PC-9 (cell line): ENCODE data around the gene DOCK1. TPM values are rescaled to one million over a fixed set of nuclear protein-coding genes. Genes with fewer than 3 reads are reported as not detected.

Experiments used
- BruUV-seq: library from RNA; stranded (reverse); fragments of 400-500 nt; replicated peaks from 2 replicates; lab custom pipeline; 2021; lab: Mats Ljungman, UMichigan
- CTCF ChIA-PET: fragments of 300-600 bp; sonication (Branson Sonifier 250); formaldehyde crosslinking; loops from one replicate; lab custom pipeline; 2022; ENCODE audit warnings: antibody characterized with exemption; lab: Charles Lee
- POLR2A ChIA-PET: fragments of 300-600 bp; sonication (Branson Sonifier 250); formaldehyde crosslinking; loops from one replicate; lab custom pipeline; 2022; ENCODE audit warnings: antibody characterized with exemption; ENCODE audit not compliant: unreplicated experiment; lab: Charles Lee
- DNase-seq, 2 experiments: peaks; one replicate each; pipeline versions ENCODE4 v3.0.0 to v3.0.0-alpha.2; 2015 to 2022; ENCODE audit warnings: mixed read lengths in 1 of 2
- H2AFZ ChIP-seq: fragments of 200-600 bp; sonication (generic); 2 replicates; pipeline ENCODE4 v1.8.1; 2017; ENCODE audit warnings: antibody characterized with exemption
- H3F3A ChIP-seq: fragments of 200-600 bp; sonication (generic); 2 replicates; pipeline ENCODE4 v1.8.1; 2017; ENCODE audit warnings: antibody characterized with exemption, mild to moderate bottlenecking, low read depth; ENCODE audit not compliant: insufficient read depth
- H3K27ac ChIP-seq: fragments of 200-600 bp; sonication (generic); 2 replicates; pipeline ENCODE4 v1.6.1; 2016; ENCODE audit warnings: mixed run types
- H3K27me3 ChIP-seq: fragments of 200-600 bp; sonication (generic); 2 replicates; pipeline ENCODE4 v1.6.1; 2016; ENCODE audit warnings: low read depth, mixed run types; ENCODE audit not compliant: insufficient read depth
- H3K36me3 ChIP-seq: fragments of 200-600 bp; sonication (generic); 2 replicates; pipeline ENCODE4 v1.6.1; 2016; ENCODE audit warnings: low read depth, mixed run types
- H3K4me1 ChIP-seq: fragments of 200-600 bp; sonication (generic); replicated peaks from 2 replicates; pipeline ENCODE4 v1.6.1; 2016; ENCODE audit warnings: mixed run types; ENCODE audit not compliant: insufficient read depth
- H3K4me2 ChIP-seq: fragments of 200-600 bp; sonication (generic); 2 replicates; pipeline ENCODE4 v1.6.1; 2017; ENCODE audit warnings: mixed run types
- H3K4me3 ChIP-seq: fragments of 200-600 bp; sonication (generic); 2 replicates; pipeline ENCODE4 v1.6.1; 2016; ENCODE audit warnings: mixed run types
- H3K79me2 ChIP-seq: fragments of 200-600 bp; sonication (generic); 2 replicates; pipeline ENCODE4 v1.6.1; 2017; ENCODE audit warnings: low read depth, mixed run types
- H3K9me2 ChIP-seq: fragments of 200-600 bp; sonication (generic); 2 replicates; pipeline ENCODE4 v1.8.1; 2017; ENCODE audit warnings: mild to moderate bottlenecking; ENCODE audit not compliant: insufficient read depth
- H3K9me3 ChIP-seq: fragments of 200-600 bp; sonication (generic); 2 replicates; pipeline ENCODE4 v1.8.1; 2016; ENCODE audit warnings: low read depth; ENCODE audit not compliant: insufficient read depth
- H4K20me1 ChIP-seq: fragments of 200-600 bp; sonication (generic); 2 replicates; pipeline ENCODE4 v1.8.1; 2017; ENCODE audit not compliant: insufficient read depth
- CTCF ChIP-seq: fragments of 200-600 bp; sonication (generic); conservative IDR thresholded peaks from 2 replicates; pipeline ENCODE4 v1.6.1; 2017; ENCODE audit warnings: mixed run types, antibody characterized with exemption, mild to moderate bottlenecking, moderate library complexity
- EZH2 ChIP-seq: fragments of 200-600 bp; sonication (generic); IDR thresholded peaks from 2 replicates; pipeline ENCODE4 v1.8.0; 2017; ENCODE audit warnings: antibody characterized with exemption, low read depth
- intact Hi-C: fragments of 100-400 bp; cut with micrococcal nuclease; formaldehyde crosslinking; loops from one replicate; pipeline ENCODE4 v1.10.0; 2022; ENCODE audit not compliant: unreplicated experiment
- total RNA-seq: library from RNA; stranded (reverse); gene quantifications from 2 replicates; pipeline ENCODE4 v1.2.3, GENCODE V29; 2021

DOCK1 gene
- total RNA-seq, 1 experiment from 2014 or later: 24.8 TPM

- POLR2A ChIA-PET: interaction anchor here (0.6 kb wide), 1 partner anchor 309 kb away, joined by 5 read pairs; no protein-coding TSS in a partner anchor
- TF ChIP-seq EZH2: no peak
- TF ChIP-seq CTCF: no peak
- CTCF ChIA-PET: no interaction called here
Measured at GRCh38 chr10:127303105-127303504, 397.9 kb downstream of the DOCK1 start.

GRCh38 chr10:127303746-127304145, 398.5 kb downstream of the DOCK1 start:
- Histone ChIP-seq H2AFZ (no peak overlapping the region), H3K36me3 (no peaks in the 10 kb centered on the region), H3K4me3 (no peak overlapping the region), H3K4me2 (no peak overlapping the region), H3K4me1 (no peaks in the 10 kb centered on the region; the same call in 1 of the 2 replicates), H3K9me2 (no peaks in the 10 kb centered on the region), H3K9me3 (no peaks in the 10 kb centered on the region), H3K27me3 (no peaks in the 10 kb centered on the region), H3K79me2 (no peaks in the 10 kb centered on the region), H3K27ac (no peak overlapping the region), H4K20me1 (no peaks in the 10 kb centered on the region), H3F3A (no peaks in the 10 kb centered on the region)
- DNase-seq: no peak
- TF ChIP-seq CTCF (no peak), EZH2 (no peak)
- CTCF ChIA-PET: no interaction called here
- BruUV-seq: no TSS peak
- intact Hi-C loops: no loop called here
- POLR2A ChIA-PET: interaction anchor here (0.6 kb wide), 1 partner anchor 309 kb away, joined by 5 read pairs; no protein-coding TSS in a partner anchor

More at GRCh38 chr10:127303105-127303504, 397.9 kb downstream of the DOCK1 start:
- Histone ChIP-seq H3K9me3 (no peaks in the 10 kb centered on the region), H3K4me3 (no peak overlapping the region), H4K20me1 (no peaks in the 10 kb centered on the region), H3K4me2 (no peak overlapping the region), H3F3A (no peaks in the 10 kb centered on the region), H3K4me1 (no peaks in the 10 kb centered on the region; the same call in 1 of the 2 replicates), H3K27ac (no peak overlapping the region), H2AFZ (no peak overlapping the region), H3K9me2 (no peaks in the 10 kb centered on the region), H3K79me2 (no peaks in the 10 kb centered on the region), H3K36me3 (no peaks in the 10 kb centered on the region), H3K27me3 (no peaks in the 10 kb centered on the region)
- no TSS peak for BruUV-seq
- intact Hi-C loops: no loop called here
- no peak for DNase-seq

GRCh38 chr10:127306479-127306878, 401.3 kb downstream of the DOCK1 start:
- ChIA-PET POLR2A (no interaction called here), CTCF (no interaction called here)
- intact Hi-C loops: no loop called here
- no peak for DNase-seq
- Histone ChIP-seq H3K36me3 (no peaks in the 10 kb centered on the region), H3K27ac (no peak overlapping the region), H3K9me2 (no peaks in the 10 kb centered on the region), H3K9me3 (no peaks in the 10 kb centered on the region), H3K4me2 (no peak overlapping the region), H3K4me1 (no peaks in the 10 kb centered on the region; the same call in 1 of the 2 replicates), H3K4me3 (no peak overlapping the region), H4K20me1 (no peaks in the 10 kb centered on the region), H3K79me2 (no peaks in the 10 kb centered on the region), H2AFZ (no peak overlapping the region), H3F3A (no peaks in the 10 kb centered on the region), H3K27me3 (no peaks in the 10 kb centered on the region)
- no TSS peak for BruUV-seq
- TF ChIP-seq CTCF (no peak), EZH2 (no peak)
